IPS-18c (cell line): ENCODE results near the gene LETMD1.
A peak's percentile ranks its signal among the peaks of the same experiment; 100 is the strongest.

Experiments used
- H3K4me3 ChIP-seq: 2 replicates; pipeline ENCODE4 v1.7.0; 2013; ENCODE audit warnings: low read depth, mild to moderate bottlenecking, low read length, moderate library complexity; ENCODE audit not compliant: insufficient read depth
- H3K9me3 ChIP-seq: one replicate; pipeline ENCODE4 v1.6.1; 2013; ENCODE audit warnings: mild to moderate bottlenecking, low read length, moderate library complexity; ENCODE audit not compliant: control insufficient read depth, insufficient read depth

The LETMD1 gene

DNA sequence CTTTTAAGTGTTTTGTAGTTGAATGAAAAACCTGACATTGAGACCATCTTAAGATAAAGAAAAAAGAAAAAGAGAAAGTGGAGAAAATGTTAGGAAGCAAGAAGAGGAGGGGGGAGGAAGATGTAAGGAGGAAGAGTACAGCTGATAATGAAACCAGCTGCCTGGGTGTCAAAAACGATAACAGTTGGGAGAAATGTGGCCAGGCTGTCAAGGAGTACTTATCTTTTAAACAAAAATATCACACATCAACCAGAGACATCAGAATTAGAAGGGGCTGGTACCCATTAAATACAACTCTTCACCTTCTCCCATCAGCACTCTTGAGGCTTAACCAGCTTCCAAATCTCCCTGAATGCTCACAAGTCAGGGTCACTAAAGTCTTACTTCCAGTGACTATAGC lies 26.4 kb upstream of the LETMD1 start:
- no peak overlapping the region for H3K4me3 ChIP-seq
- no peaks in the 10 kb centered on the region for H3K9me3 ChIP-seq

DNA sequence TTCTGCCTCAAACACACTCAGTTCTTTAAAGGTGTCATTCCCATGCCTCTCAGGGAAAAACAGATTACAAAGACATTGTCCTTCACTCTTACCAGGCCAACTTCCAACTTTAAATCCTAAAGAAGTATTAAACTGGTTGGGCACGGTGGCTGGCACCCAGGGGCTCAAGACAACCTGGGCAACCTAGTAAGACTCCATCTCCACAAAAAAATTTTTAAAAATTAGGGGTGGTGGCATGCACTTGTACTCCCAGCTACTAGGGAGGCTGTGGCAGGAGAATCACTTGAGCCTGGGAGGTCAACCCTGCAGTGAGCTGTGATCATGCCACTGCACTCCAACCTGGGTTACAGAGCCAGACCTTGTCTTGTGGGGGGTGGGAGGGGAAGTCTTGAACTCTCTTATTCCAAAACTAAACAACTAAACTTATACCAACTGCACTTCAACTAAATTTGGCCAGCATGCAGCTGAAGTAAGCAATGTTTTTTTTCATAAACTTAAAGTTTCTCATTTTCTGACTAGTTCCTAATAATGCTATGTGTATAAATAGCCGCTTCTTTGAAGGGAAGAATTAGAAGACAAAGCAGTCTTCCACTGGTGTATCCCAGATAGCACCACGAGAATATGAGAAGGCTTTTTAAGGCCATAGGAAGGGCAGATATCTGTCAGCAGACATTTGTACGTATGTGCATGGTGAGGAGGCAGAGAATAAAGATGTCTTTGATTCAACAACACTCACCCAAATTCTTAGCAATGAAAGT lies 24.3 kb upstream of the LETMD1 start:
- Histone ChIP-seq H3K4me3 (no peak overlapping the region; the same call in 1 of the 2 replicates), H3K9me3 (no peaks in the 10 kb centered on the region)

DNA sequence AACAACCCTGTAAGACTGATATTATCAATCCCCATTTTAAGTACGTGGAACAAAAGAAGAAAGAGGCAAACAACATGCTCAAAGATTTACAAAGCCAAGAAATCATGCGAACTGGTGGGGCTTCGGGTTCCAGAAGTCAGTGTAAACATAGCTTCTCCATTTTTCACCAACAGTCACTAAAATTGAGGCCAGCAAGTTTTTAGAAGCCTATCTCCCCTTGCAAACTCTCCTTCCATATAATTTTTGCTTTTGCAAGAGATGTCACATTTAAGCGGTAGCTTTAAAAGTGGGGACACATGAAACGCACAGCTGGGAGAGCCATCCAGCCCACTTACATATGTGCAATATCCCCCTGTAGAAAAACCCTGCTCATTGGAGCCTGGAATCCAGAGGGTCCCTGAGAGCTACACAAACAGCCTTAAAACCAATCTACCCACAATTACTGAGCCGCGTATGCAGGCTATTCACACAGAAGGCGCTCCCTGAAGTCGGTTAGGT lies 22.7 kb upstream of the LETMD1 start:
- Histone ChIP-seq H3K4me3 (peak overlapping the region; percentile 83), H3K9me3 (no peaks in the 10 kb centered on the region)

DNA sequence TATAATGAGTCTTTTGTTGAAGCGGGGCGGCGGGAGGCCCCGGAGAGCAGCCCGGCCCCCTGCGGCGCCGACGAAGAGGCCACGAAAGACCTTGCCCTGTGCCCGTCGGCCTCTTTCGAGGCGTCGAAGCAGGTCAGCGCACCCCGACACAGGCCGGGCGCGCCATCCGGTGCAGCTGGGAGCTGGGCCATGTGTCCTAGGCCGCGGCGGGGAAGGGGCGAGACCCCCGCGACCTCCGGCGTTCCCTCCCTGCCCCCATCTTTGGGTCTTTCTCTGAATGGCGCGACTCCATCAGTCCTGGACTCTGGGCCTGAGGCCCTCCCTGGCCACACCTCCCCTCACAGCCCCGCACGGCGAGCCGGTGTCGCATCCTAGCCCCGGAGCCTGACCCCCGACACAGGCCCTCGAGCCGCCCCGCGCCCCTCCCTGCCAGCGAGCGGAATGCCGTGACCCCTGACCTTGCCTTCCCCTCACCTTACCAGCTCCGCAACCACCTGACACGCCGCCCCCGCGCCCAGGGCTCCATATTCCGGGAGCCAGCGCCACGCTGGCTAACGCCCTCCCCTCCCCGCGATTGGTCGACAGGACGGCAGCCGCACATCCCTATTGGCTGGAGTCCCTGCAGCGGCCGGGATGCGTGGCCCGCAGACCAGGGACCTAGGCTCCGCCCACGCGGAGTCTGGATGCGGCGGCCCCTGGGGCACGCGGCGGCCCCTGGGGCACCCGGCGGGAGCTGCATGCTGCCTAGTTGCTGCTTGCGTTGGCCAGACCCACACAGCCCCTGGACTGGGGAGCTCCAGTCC lies 22.1 kb upstream of the LETMD1 start, which contains the start of gene SLC11A2:
Gene SLC11A2, minus strand, starts transcription at position 549 of the 803 bp plus-strand sequence. CDS start 15,656 bp downstream, outside the sequence.
- peak within 1 kb of the TSS; percentile 83 for H3K4me3 ChIP-seq
- no peaks in the 10 kb centered on the region for H3K9me3 ChIP-seq

DNA sequence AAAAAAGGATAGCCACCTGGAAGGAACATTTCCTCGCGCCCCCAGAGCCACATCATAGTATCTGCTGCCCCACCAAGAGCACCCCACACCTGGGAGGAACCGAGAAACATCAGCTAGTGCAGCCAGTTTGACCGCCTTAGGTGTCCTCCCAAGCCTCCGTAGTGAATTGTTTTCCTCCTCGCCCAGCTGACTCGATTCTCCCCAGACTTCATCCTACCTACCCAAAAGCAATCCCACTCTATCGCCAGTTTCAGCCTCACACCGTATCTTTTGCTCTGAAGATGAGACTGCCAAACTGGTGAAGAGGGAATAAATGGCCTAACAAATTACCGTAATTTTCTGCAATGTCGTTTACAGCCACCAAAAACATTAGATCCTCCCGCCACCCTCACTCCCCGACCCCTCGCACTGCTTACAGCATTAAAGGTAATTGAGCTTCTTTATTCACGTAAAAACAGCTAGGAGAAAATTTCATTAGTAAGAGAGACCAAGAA lies 20.7 kb upstream of the LETMD1 start:
- H3K4me3 ChIP-seq: no peak overlapping the region
- no peaks in the 10 kb centered on the region for H3K9me3 ChIP-seq

DNA sequence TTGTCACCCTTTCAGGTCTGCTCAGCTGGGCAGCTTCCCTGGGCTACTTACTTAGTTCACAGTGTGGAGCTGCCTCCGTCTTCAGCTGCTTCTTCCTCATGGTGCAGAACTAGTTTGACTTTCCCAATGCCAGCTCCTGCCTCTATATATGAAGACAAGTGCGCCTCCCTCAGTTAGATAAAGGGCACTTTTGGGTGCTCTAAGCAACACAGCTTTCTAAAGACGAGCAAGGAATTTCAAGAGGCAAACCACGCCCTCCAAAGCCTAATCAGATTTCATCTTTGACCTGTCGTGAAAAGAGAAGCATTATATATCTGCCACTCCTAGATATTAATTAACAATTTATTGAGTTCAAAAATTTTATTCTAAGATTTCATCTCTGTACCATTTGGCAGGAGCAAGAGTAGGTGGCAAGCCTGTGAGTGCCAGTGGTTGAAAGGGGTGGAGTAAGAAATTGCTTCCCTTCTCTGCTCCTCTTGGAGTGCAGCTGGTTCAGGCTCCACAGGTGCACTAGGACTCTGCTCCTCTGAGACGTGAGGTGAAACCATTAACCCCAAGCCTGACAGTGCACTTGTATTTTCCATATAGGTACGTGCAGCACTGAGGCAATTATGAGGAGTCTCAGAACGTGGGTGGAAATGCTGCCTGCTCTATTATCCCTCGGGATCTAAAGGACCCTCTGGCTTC lies 19.9 kb upstream of the LETMD1 start:
- Histone ChIP-seq H3K9me3 (no peaks in the 10 kb centered on the region), H3K4me3 (no peak overlapping the region)

DNA sequence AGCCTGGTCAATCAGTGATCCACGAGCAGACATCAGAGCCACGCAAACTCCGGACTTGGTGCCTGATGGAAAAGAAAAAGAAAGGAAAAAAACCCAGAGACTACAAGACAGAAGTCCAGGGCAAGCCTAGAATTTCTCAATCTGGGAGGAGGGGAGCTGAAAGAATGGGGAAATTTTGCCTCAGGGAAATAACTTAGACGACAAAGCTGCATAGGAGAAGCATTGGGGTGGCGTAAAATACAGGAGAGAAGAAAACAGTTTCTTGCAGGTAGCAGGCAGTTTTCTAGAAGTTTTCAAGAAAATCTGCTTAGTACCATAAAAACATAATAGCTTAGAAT lies 19.3 kb upstream of the LETMD1 start:
- no peaks in the 10 kb centered on the region for H3K9me3 ChIP-seq
- no peak overlapping the region for H3K4me3 ChIP-seq

DNA sequence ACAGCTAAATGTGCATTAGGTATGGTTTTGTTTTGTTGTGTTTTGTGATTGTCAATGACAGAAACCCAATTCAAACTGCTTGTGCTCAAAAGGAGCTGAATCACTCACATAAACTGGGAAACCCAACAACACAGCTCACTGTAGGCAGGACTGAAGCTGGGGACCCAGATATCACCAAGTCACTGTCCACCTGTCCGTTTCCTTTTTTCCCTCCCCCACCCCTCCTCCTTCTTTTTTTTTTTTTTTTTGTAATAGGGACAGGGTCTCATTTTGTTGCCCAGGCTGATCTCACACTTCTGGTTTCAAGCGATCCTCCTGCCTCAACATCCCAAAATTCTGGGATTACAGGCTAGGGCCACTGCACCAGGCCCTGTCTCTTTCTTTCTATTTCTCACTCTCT lies 15.1 kb upstream of the LETMD1 start:
- no peak overlapping the region for H3K4me3 ChIP-seq
- H3K9me3 ChIP-seq: no peaks in the 10 kb centered on the region

DNA sequence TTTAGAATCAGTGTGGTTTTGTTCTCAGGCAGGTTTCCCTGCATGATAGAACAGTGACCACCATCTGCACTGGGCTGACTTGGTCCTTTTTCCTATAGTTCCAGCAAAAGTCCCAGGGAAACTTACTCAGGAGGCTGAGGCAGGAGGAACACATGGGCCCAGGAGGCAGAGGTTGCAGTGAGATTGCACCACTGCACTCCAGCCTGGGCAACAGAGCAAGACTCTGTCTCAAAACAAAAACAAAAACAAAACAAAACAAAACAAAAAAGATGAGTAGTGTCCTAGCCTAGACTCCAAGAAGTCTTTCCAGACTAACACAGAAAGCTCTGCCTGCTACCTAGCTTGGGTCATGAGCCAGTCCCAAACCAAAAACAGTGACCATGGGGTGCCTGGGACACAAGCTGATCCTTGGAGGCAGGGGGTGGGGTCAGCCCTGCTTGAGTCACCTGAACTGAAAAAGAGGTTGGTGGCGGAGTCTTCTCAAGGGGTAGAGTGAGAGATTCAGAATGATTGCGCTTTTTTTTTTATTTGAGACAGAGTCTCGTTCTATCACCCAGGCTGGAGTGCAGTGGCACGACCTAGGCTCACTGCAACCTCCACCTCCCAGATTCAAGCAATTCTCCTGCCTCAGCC lies 14.6 kb upstream of the LETMD1 start:
- Histone ChIP-seq H3K9me3 (no peaks in the 10 kb centered on the region), H3K4me3 (no peak overlapping the region)

DNA sequence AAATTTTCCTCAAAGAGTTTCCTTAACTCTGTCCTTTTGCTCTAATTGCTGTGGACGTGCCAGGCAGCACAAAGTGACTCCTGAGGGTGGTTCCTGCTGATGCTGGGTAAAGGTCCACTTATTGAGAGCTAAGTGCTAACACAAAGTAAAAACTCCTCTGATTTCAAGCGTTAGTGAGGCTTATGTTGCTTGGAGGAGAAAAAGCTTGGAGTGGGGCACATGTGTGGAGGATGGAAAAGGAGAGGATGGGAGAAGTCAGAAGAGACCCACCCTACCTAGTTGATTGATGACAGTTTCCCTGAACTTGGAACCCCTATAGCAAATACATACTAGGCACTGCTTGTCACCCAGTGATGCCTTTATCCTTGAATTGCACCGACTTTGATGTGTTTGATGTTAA lies 11.8 kb upstream of the LETMD1 start:
- Histone ChIP-seq H3K4me3 (no peak overlapping the region), H3K9me3 (no peaks in the 10 kb centered on the region)

DNA sequence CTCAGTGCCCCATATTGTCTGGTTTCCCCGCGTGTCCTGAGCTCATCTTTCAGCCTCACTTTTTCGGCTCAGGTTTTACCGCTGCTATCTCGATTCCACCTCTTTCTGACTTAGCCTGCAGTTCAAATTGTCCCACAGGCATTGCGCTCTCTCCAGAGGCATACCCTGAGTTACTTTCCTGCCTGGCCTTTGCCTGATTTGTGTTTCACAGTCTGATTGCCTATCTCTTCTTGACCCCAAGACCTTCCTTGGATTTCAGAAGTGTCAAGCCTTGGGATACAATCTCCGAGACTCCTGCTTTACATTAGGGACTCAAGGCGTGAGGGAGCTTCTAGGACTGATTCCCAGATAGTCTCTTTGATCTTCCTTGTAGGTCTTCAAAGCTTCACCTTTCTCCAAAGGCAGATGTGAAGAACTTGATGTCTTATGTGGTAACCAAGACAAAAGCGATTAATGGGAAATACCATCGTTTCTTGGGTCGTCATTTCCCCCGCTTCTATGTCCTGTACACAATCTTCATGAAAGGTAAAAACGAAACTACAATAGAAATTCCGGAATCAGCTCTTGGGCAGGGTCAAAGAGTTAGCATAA lies 629 bp downstream of the LETMD1 start:
- Histone ChIP-seq H3K4me3 (peak overlapping the region; percentile 93), H3K9me3 (no peaks in the 10 kb centered on the region)

DNA sequence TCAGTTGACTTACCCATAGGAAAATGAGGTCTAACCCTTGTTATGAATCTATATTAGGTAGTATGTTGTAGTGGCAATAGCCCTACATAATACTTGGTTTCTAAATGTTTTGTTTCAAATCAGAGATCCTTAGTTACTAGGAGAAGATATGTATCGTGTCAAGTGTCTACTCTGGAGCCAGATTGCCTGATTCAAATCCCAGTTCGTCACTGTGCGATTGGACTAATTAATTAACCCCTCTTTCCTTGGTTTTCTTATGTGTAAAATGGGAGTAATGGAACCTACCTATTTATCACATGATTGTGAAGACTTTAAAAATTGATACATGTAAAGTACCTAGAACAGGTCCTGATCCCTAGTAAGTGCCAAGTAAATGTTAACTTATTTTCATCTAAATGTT lies 1.4 kb downstream of the LETMD1 start:
- Histone ChIP-seq H3K9me3 (no peaks in the 10 kb centered on the region), H3K4me3 (no peak overlapping the region)

DNA sequence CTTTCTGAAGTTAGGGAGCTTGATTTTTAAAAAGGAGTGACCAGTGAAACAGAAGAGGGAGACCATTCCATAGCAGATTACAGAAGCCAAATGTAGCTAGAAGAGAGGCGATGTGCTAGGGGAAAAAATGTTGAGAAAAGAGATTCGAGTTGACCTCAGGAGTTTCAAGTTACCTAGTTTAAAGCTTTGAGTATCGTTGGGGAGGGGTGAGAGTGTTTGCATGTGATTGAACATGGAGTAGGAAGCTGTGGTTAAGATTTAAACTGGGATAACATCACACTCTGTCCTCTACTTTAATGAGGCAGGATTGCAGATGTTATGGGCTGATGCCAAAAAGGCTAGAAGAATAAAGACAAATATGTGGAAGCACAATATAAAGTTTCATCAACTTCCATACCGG lies 3.7 kb downstream of the LETMD1 start:
- Histone ChIP-seq H3K9me3 (no peaks in the 10 kb centered on the region), H3K4me3 (no peak overlapping the region)

DNA sequence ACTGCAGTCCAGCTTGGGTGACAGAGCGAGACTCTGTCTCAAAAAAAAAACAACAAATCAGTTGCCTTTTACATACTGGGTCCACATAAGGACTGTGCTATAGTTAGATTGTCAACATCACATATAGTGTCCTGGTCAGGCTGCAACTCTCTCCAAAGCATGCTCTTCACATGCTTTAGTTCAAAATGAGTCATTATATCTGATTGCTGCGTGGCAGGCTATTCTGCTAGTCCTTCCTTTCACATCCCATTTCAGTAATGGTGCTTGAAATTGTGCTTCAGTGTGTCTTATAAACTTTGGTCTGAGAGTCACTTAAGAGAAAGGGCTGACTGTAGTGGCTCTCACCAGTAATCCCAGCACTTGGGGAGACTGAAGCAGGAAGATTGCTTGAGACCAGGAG lies 6.9 kb downstream of the LETMD1 start:
- no peak overlapping the region for H3K4me3 ChIP-seq
- H3K9me3 ChIP-seq: no peaks in the 10 kb centered on the region

DNA sequence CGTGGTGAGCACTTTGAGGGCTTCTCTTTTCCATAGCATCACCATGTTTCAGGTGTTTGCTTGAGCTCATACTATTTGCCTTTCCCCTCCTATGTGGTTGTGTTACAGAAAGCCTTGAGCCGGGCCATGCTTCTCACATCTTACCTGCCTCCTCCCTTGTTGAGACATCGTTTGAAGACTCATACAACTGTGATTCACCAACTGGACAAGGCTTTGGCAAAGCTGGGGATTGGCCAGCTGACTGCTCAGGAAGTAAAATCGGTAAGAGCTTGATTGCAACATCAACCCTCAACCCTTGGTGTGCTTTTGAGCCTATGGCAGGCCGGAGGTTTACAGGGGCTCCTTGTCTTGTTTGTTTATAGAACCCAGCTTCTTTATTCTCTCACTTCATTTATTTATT lies 8.1 kb downstream of the LETMD1 start:
- no peaks in the 10 kb centered on the region for H3K9me3 ChIP-seq
- H3K4me3 ChIP-seq: no peak overlapping the region

DNA sequence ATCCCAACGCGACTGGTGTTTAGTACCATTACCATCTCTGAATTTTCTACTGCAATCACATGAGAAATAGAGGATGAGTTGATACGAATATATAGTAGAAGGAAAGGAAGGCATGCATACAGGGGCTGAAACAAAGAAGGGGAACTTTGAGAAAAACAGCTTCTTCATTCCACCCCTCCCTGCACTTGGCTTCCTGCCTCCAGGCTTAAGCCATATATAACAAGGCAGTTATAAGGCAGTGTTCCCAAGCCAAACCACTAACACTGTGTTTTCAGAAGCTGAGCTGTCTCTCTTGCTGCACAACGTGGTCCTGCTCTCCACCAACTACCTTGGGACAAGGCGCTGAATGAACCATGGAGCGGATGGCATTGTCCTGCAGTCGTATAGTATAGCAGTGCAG lies 11.0 kb downstream of the LETMD1 start:
- H3K9me3 ChIP-seq: no peaks in the 10 kb centered on the region
- no peak overlapping the region for H3K4me3 ChIP-seq
